ENCODE data around the gene ZMYND10. TPM values are rescaled to one million over a fixed set of nuclear protein-coding genes. Genes with fewer than 3 reads are reported as not detected.

ZMYND10 gene
- total and polyA plus RNA-seq, 9 of the 15 experiments (the other 6 are each of a cell fraction or from before 2014, with no cell fraction given) = 0.20 to 2.8 (median 0.70) TPM

DNA sequence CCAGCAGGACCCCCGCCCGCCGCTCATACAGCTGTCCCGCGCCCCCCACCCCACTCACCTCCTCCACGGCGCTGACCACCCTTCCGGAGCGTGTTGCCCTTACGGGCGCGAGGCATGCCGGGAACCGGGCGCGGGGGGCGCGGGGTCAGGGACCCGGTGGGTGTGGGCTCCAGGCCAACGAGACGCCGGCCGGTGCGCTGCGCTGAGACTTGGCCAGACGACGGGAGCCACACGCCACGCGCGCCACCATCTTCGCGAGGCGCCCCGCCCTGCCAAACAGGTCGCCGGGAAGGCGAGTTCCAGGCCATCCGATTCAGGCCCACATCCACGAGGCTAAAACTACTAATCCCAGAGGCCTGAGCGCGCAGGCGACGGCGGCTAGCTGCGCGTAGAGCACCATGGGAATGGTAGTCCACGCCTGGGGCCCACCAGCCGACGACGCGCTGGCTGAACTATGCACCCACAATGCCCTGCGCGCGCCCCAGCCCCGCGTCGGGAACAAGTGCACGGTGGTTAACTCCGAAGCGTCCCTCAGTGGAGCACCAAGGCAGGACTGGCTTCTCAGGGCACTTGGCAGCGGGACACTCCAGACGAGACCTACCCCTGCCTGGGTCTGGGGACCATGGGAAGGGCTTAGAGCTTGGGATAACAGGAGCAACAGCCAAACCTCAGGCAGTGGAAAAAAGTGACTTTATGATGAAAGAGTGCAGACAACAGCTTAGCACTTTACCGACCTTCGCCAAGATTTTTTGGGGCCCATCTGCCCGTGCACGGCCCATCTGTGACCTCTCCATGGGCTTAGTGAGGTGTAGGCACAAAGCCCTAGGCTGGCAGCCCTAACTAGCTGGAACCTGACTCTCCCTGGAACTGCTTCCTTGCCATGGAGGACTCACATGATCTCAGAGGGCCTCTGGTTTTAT, 53.1 kb downstream of the ZMYND10 start, which contains the start of gene IFRD2 (continued):
- no peak for TF ChIP-seq TAF7 (tag; IDR thresholded peaks at IDR 0.05)
- TF ChIP-seq, protein P1, sequence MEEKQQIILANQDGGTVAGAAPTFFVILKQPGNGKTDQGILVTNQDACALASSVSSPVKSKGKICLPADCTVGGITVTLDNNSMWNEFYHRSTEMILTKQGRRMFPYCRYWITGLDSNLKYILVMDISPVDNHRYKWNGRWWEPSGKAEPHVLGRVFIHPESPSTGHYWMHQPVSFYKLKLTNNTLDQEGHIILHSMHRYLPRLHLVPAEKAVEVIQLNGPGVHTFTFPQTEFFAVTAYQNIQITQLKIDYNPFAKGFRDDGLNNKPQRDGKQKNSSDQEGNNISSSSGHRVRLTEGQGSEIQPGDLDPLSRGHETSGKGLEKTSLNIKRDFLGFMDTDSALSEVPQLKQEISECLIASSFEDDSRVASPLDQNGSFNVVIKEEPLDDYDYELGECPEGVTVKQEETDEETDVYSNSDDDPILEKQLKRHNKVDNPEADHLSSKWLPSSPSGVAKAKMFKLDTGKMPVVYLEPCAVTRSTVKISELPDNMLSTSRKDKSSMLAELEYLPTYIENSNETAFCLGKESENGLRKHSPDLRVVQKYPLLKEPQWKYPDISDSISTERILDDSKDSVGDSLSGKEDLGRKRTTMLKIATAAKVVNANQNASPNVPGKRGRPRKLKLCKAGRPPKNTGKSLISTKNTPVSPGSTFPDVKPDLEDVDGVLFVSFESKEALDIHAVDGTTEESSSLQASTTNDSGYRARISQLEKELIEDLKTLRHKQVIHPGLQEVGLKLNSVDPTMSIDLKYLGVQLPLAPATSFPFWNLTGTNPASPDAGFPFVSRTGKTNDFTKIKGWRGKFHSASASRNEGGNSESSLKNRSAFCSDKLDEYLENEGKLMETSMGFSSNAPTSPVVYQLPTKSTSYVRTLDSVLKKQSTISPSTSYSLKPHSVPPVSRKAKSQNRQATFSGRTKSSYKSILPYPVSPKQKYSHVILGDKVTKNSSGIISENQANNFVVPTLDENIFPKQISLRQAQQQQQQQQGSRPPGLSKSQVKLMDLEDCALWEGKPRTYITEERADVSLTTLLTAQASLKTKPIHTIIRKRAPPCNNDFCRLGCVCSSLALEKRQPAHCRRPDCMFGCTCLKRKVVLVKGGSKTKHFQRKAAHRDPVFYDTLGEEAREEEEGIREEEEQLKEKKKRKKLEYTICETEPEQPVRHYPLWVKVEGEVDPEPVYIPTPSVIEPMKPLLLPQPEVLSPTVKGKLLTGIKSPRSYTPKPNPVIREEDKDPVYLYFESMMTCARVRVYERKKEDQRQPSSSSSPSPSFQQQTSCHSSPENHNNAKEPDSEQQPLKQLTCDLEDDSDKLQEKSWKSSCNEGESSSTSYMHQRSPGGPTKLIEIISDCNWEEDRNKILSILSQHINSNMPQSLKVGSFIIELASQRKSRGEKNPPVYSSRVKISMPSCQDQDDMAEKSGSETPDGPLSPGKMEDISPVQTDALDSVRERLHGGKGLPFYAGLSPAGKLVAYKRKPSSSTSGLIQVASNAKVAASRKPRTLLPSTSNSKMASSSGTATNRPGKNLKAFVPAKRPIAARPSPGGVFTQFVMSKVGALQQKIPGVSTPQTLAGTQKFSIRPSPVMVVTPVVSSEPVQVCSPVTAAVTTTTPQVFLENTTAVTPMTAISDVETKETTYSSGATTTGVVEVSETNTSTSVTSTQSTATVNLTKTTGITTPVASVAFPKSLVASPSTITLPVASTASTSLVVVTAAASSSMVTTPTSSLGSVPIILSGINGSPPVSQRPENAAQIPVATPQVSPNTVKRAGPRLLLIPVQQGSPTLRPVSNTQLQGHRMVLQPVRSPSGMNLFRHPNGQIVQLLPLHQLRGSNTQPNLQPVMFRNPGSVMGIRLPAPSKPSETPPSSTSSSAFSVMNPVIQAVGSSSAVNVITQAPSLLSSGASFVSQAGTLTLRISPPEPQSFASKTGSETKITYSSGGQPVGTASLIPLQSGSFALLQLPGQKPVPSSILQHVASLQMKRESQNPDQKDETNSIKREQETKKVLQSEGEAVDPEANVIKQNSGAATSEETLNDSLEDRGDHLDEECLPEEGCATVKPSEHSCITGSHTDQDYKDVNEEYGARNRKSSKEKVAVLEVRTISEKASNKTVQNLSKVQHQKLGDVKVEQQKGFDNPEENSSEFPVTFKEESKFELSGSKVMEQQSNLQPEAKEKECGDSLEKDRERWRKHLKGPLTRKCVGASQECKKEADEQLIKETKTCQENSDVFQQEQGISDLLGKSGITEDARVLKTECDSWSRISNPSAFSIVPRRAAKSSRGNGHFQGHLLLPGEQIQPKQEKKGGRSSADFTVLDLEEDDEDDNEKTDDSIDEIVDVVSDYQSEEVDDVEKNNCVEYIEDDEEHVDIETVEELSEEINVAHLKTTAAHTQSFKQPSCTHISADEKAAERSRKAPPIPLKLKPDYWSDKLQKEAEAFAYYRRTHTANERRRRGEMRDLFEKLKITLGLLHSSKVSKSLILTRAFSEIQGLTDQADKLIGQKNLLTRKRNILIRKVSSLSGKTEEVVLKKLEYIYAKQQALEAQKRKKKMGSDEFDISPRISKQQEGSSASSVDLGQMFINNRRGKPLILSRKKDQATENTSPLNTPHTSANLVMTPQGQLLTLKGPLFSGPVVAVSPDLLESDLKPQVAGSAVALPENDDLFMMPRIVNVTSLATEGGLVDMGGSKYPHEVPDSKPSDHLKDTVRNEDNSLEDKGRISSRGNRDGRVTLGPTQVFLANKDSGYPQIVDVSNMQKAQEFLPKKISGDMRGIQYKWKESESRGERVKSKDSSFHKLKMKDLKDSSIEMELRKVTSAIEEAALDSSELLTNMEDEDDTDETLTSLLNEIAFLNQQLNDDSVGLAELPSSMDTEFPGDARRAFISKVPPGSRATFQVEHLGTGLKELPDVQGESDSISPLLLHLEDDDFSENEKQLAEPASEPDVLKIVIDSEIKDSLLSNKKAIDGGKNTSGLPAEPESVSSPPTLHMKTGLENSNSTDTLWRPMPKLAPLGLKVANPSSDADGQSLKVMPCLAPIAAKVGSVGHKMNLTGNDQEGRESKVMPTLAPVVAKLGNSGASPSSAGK (IDR thresholded peaks at IDR 0.05) = no peak; the same call in none of the 2 replicates
- TF ChIP-seq KAT8 (IDR thresholded peaks at IDR 0.05; ENCODE audit: low read depth) = no peak
- peak; percentile 95 for TF ChIP-seq ZNF584 (CRISPR knock-in tag; IDR thresholded peaks at IDR 0.05; ENCODE audit: low read depth)
- no peak for TF ChIP-seq ZZZ3 (IDR thresholded peaks at IDR 0.05)
- TF ChIP-seq, protein P2, sequence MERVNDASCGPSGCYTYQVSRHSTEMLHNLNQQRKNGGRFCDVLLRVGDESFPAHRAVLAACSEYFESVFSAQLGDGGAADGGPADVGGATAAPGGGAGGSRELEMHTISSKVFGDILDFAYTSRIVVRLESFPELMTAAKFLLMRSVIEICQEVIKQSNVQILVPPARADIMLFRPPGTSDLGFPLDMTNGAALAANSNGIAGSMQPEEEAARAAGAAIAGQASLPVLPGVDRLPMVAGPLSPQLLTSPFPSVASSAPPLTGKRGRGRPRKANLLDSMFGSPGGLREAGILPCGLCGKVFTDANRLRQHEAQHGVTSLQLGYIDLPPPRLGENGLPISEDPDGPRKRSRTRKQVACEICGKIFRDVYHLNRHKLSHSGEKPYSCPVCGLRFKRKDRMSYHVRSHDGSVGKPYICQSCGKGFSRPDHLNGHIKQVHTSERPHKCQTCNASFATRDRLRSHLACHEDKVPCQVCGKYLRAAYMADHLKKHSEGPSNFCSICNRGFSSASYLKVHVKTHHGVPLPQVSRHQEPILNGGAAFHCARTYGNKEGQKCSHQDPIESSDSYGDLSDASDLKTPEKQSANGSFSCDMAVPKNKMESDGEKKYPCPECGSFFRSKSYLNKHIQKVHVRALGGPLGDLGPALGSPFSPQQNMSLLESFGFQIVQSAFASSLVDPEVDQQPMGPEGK (CRISPR knock-in tag; IDR thresholded peaks at IDR 0.05; ENCODE audit: borderline replicate concordance) = no peak
- TF ChIP-seq, protein P3, sequence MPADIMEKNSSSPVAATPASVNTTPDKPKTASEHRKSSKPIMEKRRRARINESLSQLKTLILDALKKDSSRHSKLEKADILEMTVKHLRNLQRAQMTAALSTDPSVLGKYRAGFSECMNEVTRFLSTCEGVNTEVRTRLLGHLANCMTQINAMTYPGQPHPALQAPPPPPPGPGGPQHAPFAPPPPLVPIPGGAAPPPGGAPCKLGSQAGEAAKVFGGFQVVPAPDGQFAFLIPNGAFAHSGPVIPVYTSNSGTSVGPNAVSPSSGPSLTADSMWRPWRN (IDR thresholded peaks at IDR 0.05; ENCODE audit: low read depth) = no peak
- TF ChIP-seq SMARCB1 (IDR thresholded peaks at IDR 0.05; ENCODE audit: insufficient read length, low read depth) = no peak
- TF ChIP-seq FOXJ2 (tag; IDR thresholded peaks at IDR 0.05) = peak; percentile 81; the same call in 1 of the 2 replicates
- no peak for TF ChIP-seq MCM2 (IDR thresholded peaks at IDR 0.05; ENCODE audit: low read depth)
- no peak for TF ChIP-seq POLR3A (IDR thresholded peaks at IDR 0.05; ENCODE audit: borderline replicate concordance, extremely low read depth, insufficient read depth, insufficient read length)
- TF ChIP-seq MEIS2 (IDR thresholded peaks at IDR 0.05; ENCODE audit: partially characterized antibody) = no peak

Measured in K562 (cell line).